NCI-H748 treated with DMSO at 0.1 percent for 48 hours (cell line): ENCODE results near the gene BTBD1.
"Not testable (repeated sequence)": the region's sequence is repeated elsewhere in the genome, so short reads cannot be mapped to it uniquely, and the experiment has no call there.

Source experiments
- DNase-seq: peaks from one replicate; lab custom pipeline; 2025; lab: John Stamatoyannopoulos, UW

BTBD1 gene

GRCh38 chr15:83094583-83094982, 27.5 kb upstream of the BTBD1 start:
- no peak for DNase-seq

- DNase-seq: no peak
These were observed 25.4 kb upstream of the BTBD1 start for GRCh38 chr15:83092309-83092976.

- DNase-seq: not testable (repeated sequence)
These were observed 24.9 kb upstream of the BTBD1 start for GRCh38 chr15:83091965-83092308.

- no peak for DNase-seq
These were observed 23.4 kb upstream of the BTBD1 start for GRCh38 chr15:83090465-83090864.

GRCh38 chr15:83088876-83089275, 21.8 kb upstream of the BTBD1 start:
- no peak for DNase-seq

- DNase-seq: no peak
These were observed 20.5 kb upstream of the BTBD1 start for GRCh38 chr15:83087576-83087975.

GRCh38 chr15:83085864-83086552, 19.0 kb upstream of the BTBD1 start:
- DNase-seq: not testable (repeated sequence)

- not testable (repeated sequence) for DNase-seq
These were observed 18.4 kb upstream of the BTBD1 start for GRCh38 chr15:83085461-83085860.

GRCh38 chr15:83082730-83083386, 15.8 kb upstream of the BTBD1 start:
- no peak for DNase-seq

GRCh38 chr15:83081256-83082014, 14.4 kb upstream of the BTBD1 start:
- DNase-seq: no peak

GRCh38 chr15:83078712-83079111, 11.7 kb upstream of the BTBD1 start:
- no peak for DNase-seq

- DNase-seq: no peak
These were observed 10.6 kb upstream of the BTBD1 start for GRCh38 chr15:83077491-83078230.

GRCh38 chr15:83069211-83069642, 2.2 kb upstream of the BTBD1 start:
- DNase-seq: not testable (repeated sequence)

GRCh38 chr15:83068054-83068453, 1.0 kb upstream of the BTBD1 start:
- no peak for DNase-seq

- no peak for DNase-seq
These were observed 548 bp upstream of the BTBD1 start for GRCh38 chr15:83067638-83067962.

GRCh38 chr15:83066034-83066733, 868 bp downstream of the BTBD1 start:
- no peak for DNase-seq

GRCh38 chr15:83065431-83065830, 1.6 kb downstream of the BTBD1 start:
- peak; percentile 0 for DNase-seq

GRCh38 chr15:83064859-83065258, 2.2 kb downstream of the BTBD1 start:
- peak; percentile 8 for DNase-seq

GRCh38 chr15:83063551-83063950, 3.5 kb downstream of the BTBD1 start:
- no peak for DNase-seq

- no peak for DNase-seq
These were observed 4.3 kb downstream of the BTBD1 start for GRCh38 chr15:83062768-83063180.

GRCh38 chr15:83061680-83062079, 5.4 kb downstream of the BTBD1 start:
- no peak for DNase-seq
